ENCODE results near the gene RILP.

The RILP gene

GRCh38 chr17:1626333-1626732, 23.3 kb downstream of the RILP start:
- Histone ChIP-seq H3K36me3 (replicated peaks; ENCODE audit: insufficient read depth, low read length) (no peaks in the 10 kb centered on the region), H3K4me3 (ENCODE audit: low read length) (no peak overlapping the region), H3K9ac (ENCODE audit: low read length) (no peak overlapping the region), H3K79me2 (ENCODE audit: low read length) (no peaks in the 10 kb centered on the region), H3K27me3 (replicated peaks; ENCODE audit: insufficient read depth, low read length) (no peaks in the 10 kb centered on the region), H3K9me3 (replicated peaks; ENCODE audit: insufficient read depth, low read length) (no peaks in the 10 kb centered on the region), H3K4me1 (ENCODE audit: low read length) (peaks cover 22% of the 10 kb centered on the region), H3F3A (ENCODE audit: insufficient read depth, low read length) (peaks cover 20% of the 10 kb centered on the region), H3K9me2 (replicated peaks; ENCODE audit: insufficient read depth, low read length) (no peaks in the 10 kb centered on the region), H4K20me1 (ENCODE audit: insufficient read depth, low read length) (no peaks in the 10 kb centered on the region), H3K4me2 (ENCODE audit: low read depth, low read length) (no peak overlapping the region), H2AFZ (ENCODE audit: low read length) (no peak overlapping the region), H3K27ac (ENCODE audit: low read length) (no peak overlapping the region)
- no peak for DNase-seq
- TF ChIP-seq EZH2 (optimal IDR thresholded peaks at IDR 0.05; ENCODE audit: low read depth, low read length) (no peak), EZH2phosphoT487 (IDR thresholded peaks at IDR 0.05; ENCODE audit: low read length) (no peak), CTCF (IDR thresholded peaks at IDR 0.05; ENCODE audit: low read length) (no peak)

- no peaks in the 10 kb centered on the region for H3K9me2 ChIP-seq (replicated peaks; ENCODE audit: insufficient read depth, low read length)
- H3K9ac ChIP-seq (ENCODE audit: low read length), result no peak overlapping the region
- H3K27ac ChIP-seq (ENCODE audit: low read length), result no peak overlapping the region
- peaks cover 16% of the 10 kb centered on the region for H3K4me1 ChIP-seq (ENCODE audit: low read length)
- H3K79me2 ChIP-seq (ENCODE audit: low read length), result no peaks in the 10 kb centered on the region
- H4K20me1 ChIP-seq (ENCODE audit: insufficient read depth, low read length), result no peaks in the 10 kb centered on the region
- H3K4me2 ChIP-seq (ENCODE audit: low read depth, low read length), result no peak overlapping the region
- H3K36me3 ChIP-seq (replicated peaks; ENCODE audit: insufficient read depth, low read length), result no peaks in the 10 kb centered on the region
- H3K9me3 ChIP-seq (replicated peaks; ENCODE audit: insufficient read depth, low read length), result no peaks in the 10 kb centered on the region
- no peak overlapping the region for H3K4me3 ChIP-seq (ENCODE audit: low read length)
- TF ChIP-seq EZH2 (optimal IDR thresholded peaks at IDR 0.05; ENCODE audit: low read depth, low read length) (no peak), EZH2phosphoT487 (IDR thresholded peaks at IDR 0.05; ENCODE audit: low read length) (no peak), CTCF (IDR thresholded peaks at IDR 0.05; ENCODE audit: low read length) (no peak)
- no peak for DNase-seq
- H3F3A ChIP-seq (ENCODE audit: insufficient read depth, low read length), result peaks cover 12% of the 10 kb centered on the region
- H2AFZ ChIP-seq (ENCODE audit: low read length), result no peak overlapping the region
- H3K27me3 ChIP-seq (replicated peaks; ENCODE audit: insufficient read depth, low read length), result no peaks in the 10 kb centered on the region
Observed at GRCh38 chr17:1625581-1625980, 24.1 kb downstream of the RILP start.

- no peak overlapping the region for H3K27ac ChIP-seq (ENCODE audit: low read length)
- no peaks in the 10 kb centered on the region for H4K20me1 ChIP-seq (ENCODE audit: insufficient read depth, low read length)
- H3K9me2 ChIP-seq (replicated peaks; ENCODE audit: insufficient read depth, low read length), result no peaks in the 10 kb centered on the region
- H3F3A ChIP-seq (ENCODE audit: insufficient read depth, low read length), result peaks cover 9% of the 10 kb centered on the region
- H3K79me2 ChIP-seq (ENCODE audit: low read length), result no peaks in the 10 kb centered on the region
- H3K27me3 ChIP-seq (replicated peaks; ENCODE audit: insufficient read depth, low read length), result no peaks in the 10 kb centered on the region
- H3K4me2 ChIP-seq (ENCODE audit: low read depth, low read length), result no peak overlapping the region
- TF ChIP-seq CTCF (IDR thresholded peaks at IDR 0.05; ENCODE audit: low read length) (no peak), EZH2 (optimal IDR thresholded peaks at IDR 0.05; ENCODE audit: low read depth, low read length) (no peak), EZH2phosphoT487 (IDR thresholded peaks at IDR 0.05; ENCODE audit: low read length) (no peak)
- H3K9me3 ChIP-seq (replicated peaks; ENCODE audit: insufficient read depth, low read length), result no peaks in the 10 kb centered on the region
- H3K4me3 ChIP-seq (ENCODE audit: low read length), result no peak overlapping the region
- no peaks in the 10 kb centered on the region for H3K36me3 ChIP-seq (replicated peaks; ENCODE audit: insufficient read depth, low read length)
- H2AFZ ChIP-seq (ENCODE audit: low read length), result no peak overlapping the region
- no peak for DNase-seq
- no peak overlapping the region for H3K9ac ChIP-seq (ENCODE audit: low read length)
- peaks cover 12% of the 10 kb centered on the region; the same call in 1 of the 2 replicates for H3K4me1 ChIP-seq (ENCODE audit: low read length)
Observed at GRCh38 chr17:1625053-1625452, 24.6 kb downstream of the RILP start.

Measured in MM.1S (cell line).